Left ventricle myocardium inferior (tissue), 1 donor: ENCODE data around the gene ZMIZ1. TPM values are rescaled to one million over a fixed set of nuclear protein-coding genes. Genes with fewer than 3 reads are reported as not detected.

Experiments used
- DNase-seq: peaks from one replicate; pipeline ENCODE4 v3.0.0-alpha.2; 2020
- H3K27ac ChIP-seq: fragments of 200-600 bp; replicated peaks from 2 replicates; pipeline ENCODE4 v1.8.0; 2021
- H3K27me3 ChIP-seq: fragments of 200-600 bp; 2 replicates; pipeline ENCODE4 v1.8.0; 2021; ENCODE audit warnings: low read depth
- H3K36me3 ChIP-seq: fragments of 200-600 bp; 2 replicates; pipeline ENCODE4 v1.8.0; 2021
- H3K4me1 ChIP-seq: fragments of 200-600 bp; 2 replicates; pipeline ENCODE4 v1.8.0; 2021
- H3K4me3 ChIP-seq: fragments of 200-600 bp; 2 replicates; pipeline ENCODE4 v1.8.0; 2021; ENCODE audit warnings: mild to moderate bottlenecking, moderate library complexity
- H3K9me3 ChIP-seq: fragments of 200-600 bp; replicated peaks from 2 replicates; pipeline ENCODE4 v1.8.0; 2021
- CTCF ChIP-seq: fragments of 200-600 bp; IDR thresholded peaks from 2 replicates; pipeline ENCODE4 v1.8.0; 2021; ENCODE audit warnings: antibody characterized with exemption, mild to moderate bottlenecking, borderline replicate concordance
- intact Hi-C: fragments of 100-400 bp; cut with micrococcal nuclease; formaldehyde crosslinking; loops from one replicate; pipeline ENCODE4 v1.11.0; 2022
- total RNA-seq: library from RNA; stranded (reverse); fragmentation: NEBNext Ultra II Directional; extraction: Animal tissue kit (Norgen Biotek cat#: 25700); gene quantifications from one replicate; pipeline ENCODE4 v1.2.1, GENCODE V29; 2021
- donor health status: DM: no; HTN: yes; CAD: no; lungs with severe emphysema.

The ZMIZ1 gene
- total RNA-seq, 1 donor from 2014 or later: 55.9 TPM

- Histone ChIP-seq H3K4me3 (no peak overlapping the region), H3K36me3 (peaks cover 21% of the 10 kb centered on the region), H3K27ac (no peak overlapping the region), H3K4me1 (peaks cover 79% of the 10 kb centered on the region), H3K9me3 (no peaks in the 10 kb centered on the region), H3K27me3 (no peaks in the 10 kb centered on the region)
- intact Hi-C loops: no loop called here
- DNase-seq: no peak
- no peak for TF ChIP-seq CTCF
Measured at GRCh38 chr10:79232864-79233263, 164.1 kb downstream of the ZMIZ1 start.

GRCh38 chr10:79234391-79235315 is 165.9 kb downstream of the ZMIZ1 start:
- Histone ChIP-seq H3K4me1 (peaks cover 79% of the 10 kb centered on the region), H3K27ac (peak overlapping the region; percentile 97), H3K4me3 (no peak overlapping the region), H3K9me3 (no peaks in the 10 kb centered on the region), H3K36me3 (peaks cover 16% of the 10 kb centered on the region), H3K27me3 (no peaks in the 10 kb centered on the region)
- intact Hi-C loops: no loop called here
- DNase-seq: no peak
- TF ChIP-seq CTCF: no peak

GRCh38 chr10:79235765-79236432 is 167.1 kb downstream of the ZMIZ1 start:
- Histone ChIP-seq H3K4me1 (peaks cover 82% of the 10 kb centered on the region), H3K27me3 (no peaks in the 10 kb centered on the region), H3K9me3 (no peaks in the 10 kb centered on the region), H3K4me3 (no peak overlapping the region), H3K27ac (peak overlapping the region; percentile 97), H3K36me3 (peaks cover 14% of the 10 kb centered on the region)
- TF ChIP-seq CTCF: no peak
- intact Hi-C loops: no loop called here
- no peak for DNase-seq

- H3K4me3 ChIP-seq: no peak overlapping the region
- peaks cover 87% of the 10 kb centered on the region for H3K4me1 ChIP-seq
- intact Hi-C loops: no loop called here
- no peak for DNase-seq
- H3K27me3 ChIP-seq: no peaks in the 10 kb centered on the region
- H3K9me3 ChIP-seq: no peaks in the 10 kb centered on the region
- no peak for TF ChIP-seq CTCF
- H3K36me3 ChIP-seq: peaks cover 11% of the 10 kb centered on the region
- H3K27ac ChIP-seq: peak overlapping the region; percentile 97
Measured at GRCh38 chr10:79236433-79236765, 167.6 kb downstream of the ZMIZ1 start.

- no peak for TF ChIP-seq CTCF
- DNase-seq: no peak
Measured at GRCh38 chr10:79237454-79238157, 168.8 kb downstream of the ZMIZ1 start.

More at GRCh38 chr10:79237454-79238157, 168.8 kb downstream of the ZMIZ1 start:
- Histone ChIP-seq H3K36me3 (peaks cover 6% of the 10 kb centered on the region), H3K4me3 (no peak overlapping the region), H3K4me1 (peaks cover 98% of the 10 kb centered on the region), H3K27me3 (no peaks in the 10 kb centered on the region), H3K9me3 (no peaks in the 10 kb centered on the region), H3K27ac (peak overlapping the region; percentile 97)
- intact Hi-C loops: no loop called here
